ENCODE measurements around the gene FBXO47. TPM values are rescaled to one million over a fixed set of nuclear protein-coding genes. Genes with fewer than 3 reads are reported as not detected.

The FBXO47 gene
- total RNA-seq, 4 donors from 2014 or later = not detected

DNA sequence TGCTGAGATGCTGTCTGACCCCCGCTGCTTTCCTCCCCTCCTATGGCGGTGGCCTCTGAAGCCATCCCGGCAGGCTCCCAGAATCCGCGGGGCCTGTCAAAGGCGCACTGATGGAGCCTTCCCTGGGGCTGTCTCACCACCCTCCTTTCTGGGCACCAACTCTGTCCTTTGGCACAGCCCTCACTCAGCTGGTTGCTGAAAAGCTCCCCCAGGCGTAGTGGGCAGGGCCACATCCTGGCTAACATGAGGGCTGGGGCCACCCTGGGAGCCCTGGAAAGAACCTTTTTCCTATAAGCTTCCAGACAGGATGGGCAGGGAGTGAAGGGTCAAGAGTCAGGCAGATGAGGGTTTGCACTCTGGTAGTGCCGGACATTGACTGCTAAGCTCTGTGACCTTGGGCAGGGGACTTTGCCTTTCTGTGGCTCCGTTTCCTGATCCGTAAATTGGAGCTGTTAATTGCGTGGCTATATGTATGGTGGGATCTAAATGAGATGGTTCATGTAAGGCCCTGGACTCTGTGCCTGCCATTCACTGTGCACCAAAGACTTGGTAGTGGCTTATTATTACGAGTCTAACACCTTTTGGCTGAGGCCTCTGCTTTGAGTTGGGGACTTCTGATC is 69.4 kb downstream of the FBXO47 start:
- 48% methylated on average over 12 of the region's 12 CpGs for WGBS
- Histone ChIP-seq H3K27me3 (no peaks in the 10 kb centered on the region), H3K36me3 (peaks cover 38% of the 10 kb centered on the region), H3K4me3 (no peak overlapping the region), H3K27ac (peak overlapping the region; percentile 30), H3K4me1 (peaks cover 79% of the 10 kb centered on the region), H3K9me3 (no peaks in the 10 kb centered on the region)
- TF ChIP-seq POLR2A (IDR thresholded peaks at IDR 0.05) (no peak), POLR2AphosphoS5 (IDR thresholded peaks at IDR 0.05) (no peak), EP300 (IDR thresholded peaks at IDR 0.05) (no peak)
- TF ChIP-seq, protein P1, sequence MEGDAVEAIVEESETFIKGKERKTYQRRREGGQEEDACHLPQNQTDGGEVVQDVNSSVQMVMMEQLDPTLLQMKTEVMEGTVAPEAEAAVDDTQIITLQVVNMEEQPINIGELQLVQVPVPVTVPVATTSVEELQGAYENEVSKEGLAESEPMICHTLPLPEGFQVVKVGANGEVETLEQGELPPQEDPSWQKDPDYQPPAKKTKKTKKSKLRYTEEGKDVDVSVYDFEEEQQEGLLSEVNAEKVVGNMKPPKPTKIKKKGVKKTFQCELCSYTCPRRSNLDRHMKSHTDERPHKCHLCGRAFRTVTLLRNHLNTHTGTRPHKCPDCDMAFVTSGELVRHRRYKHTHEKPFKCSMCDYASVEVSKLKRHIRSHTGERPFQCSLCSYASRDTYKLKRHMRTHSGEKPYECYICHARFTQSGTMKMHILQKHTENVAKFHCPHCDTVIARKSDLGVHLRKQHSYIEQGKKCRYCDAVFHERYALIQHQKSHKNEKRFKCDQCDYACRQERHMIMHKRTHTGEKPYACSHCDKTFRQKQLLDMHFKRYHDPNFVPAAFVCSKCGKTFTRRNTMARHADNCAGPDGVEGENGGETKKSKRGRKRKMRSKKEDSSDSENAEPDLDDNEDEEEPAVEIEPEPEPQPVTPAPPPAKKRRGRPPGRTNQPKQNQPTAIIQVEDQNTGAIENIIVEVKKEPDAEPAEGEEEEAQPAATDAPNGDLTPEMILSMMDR (IDR thresholded peaks at IDR 0.05) = no peak
- no peak for DNase-seq (ENCODE audit: low spot score in 2 of 2)

DNA sequence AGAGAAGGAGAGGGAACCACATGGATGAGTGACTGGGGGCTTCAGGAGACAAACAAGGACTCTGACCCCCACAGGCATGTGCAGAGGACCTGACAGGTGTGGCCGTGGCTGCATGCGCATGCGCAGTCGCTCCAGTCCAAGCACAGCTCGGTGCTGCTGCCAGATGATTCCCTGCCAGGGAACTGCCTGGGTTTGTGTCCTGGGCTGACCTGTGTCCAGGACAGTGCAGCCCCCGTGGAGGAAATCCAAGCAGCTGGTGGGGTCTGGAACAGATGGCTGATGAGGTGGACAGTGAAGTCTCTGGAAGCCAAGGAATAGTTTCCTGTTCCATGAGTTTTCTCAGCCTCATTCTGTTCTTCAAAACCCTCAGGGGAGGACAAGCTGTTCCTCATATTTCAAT is 70.0 kb downstream of the FBXO47 start:
- no peaks in the 10 kb centered on the region for H3K27me3 ChIP-seq
- H3K9me3 ChIP-seq = no peaks in the 10 kb centered on the region
- peaks cover 82% of the 10 kb centered on the region for H3K4me1 ChIP-seq
- peaks cover 44% of the 10 kb centered on the region for H3K36me3 ChIP-seq
- no peak for DNase-seq (ENCODE audit: low spot score in 2 of 2)
- 20% methylated on average over 5 of the region's 6 CpGs for WGBS
- TF ChIP-seq EP300 (IDR thresholded peaks at IDR 0.05) (no peak), POLR2A (IDR thresholded peaks at IDR 0.05) (no peak), POLR2AphosphoS5 (IDR thresholded peaks at IDR 0.05) (no peak)
- TF ChIP-seq, protein P1 (IDR thresholded peaks at IDR 0.05) = no peak
- H3K4me3 ChIP-seq = no peak overlapping the region
- H3K27ac ChIP-seq = peak overlapping the region; percentile 30

DNA sequence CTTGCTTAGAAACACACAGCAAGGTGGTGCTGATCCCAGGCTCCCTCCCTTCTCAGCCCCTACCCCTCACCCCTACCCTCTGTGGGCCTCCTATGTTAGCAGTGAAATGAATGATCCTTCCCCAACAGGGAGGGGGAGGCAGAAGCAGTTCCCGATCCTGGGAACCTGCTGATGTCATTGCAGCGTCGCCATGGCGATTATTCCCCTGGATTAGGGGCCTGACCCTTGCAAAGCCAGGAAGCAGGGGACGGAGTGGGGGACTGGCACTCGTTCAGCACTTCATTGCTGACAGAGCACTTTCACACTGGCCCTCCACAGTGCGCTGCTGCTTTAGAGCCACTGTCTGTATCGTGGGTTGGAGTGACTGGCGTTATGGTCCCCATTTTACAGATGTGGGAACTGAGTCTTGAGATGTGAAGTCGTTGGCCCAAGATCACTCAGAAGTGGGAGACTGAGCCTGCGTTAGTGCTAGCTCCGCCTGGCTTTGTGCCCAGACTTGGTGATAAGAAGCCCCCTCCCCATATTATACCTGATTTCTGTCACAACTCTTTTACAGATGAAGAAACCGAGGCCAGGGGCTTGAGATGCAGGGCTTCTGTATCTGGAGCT is 70.8 kb downstream of the FBXO47 start:
- Histone ChIP-seq H3K27ac (peak overlapping the region; percentile 30), H3K36me3 (peaks cover 52% of the 10 kb centered on the region), H3K4me1 (peaks cover 75% of the 10 kb centered on the region), H3K27me3 (no peaks in the 10 kb centered on the region), H3K9me3 (no peaks in the 10 kb centered on the region), H3K4me3 (no peak overlapping the region)
- TF ChIP-seq POLR2AphosphoS5 (IDR thresholded peaks at IDR 0.05) (no peak), EP300 (IDR thresholded peaks at IDR 0.05) (no peak), POLR2A (IDR thresholded peaks at IDR 0.05) (no peak)
- TF ChIP-seq, protein P1 (IDR thresholded peaks at IDR 0.05) = no peak
- no peak for DNase-seq (ENCODE audit: low spot score in 2 of 2)
- 50% methylated on average over 11 of the region's 13 CpGs for WGBS

DNA sequence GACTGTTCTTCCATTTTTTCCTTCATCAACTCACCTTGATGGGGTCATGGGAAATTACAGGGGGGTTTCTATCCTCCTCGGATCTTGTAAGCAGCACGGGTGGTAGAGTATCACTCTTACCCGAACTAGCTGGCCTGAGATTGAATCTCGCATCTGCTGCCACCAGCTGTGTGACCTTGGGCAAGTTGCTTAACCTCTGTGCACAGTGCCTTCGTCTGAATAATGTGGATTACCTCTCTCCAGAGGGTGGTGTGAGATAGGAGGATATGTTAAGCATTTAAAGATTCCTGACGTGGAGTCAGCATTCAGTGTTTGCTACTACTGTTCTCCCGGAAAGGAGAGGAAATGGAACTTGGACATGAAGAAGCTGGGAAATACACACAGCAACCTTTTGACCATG is 72.9 kb downstream of the FBXO47 start:
- no peak for TF ChIP-seq POLR2A (IDR thresholded peaks at IDR 0.05)
- no peak for TF ChIP-seq EP300 (IDR thresholded peaks at IDR 0.05)
- TF ChIP-seq, protein P1 (IDR thresholded peaks at IDR 0.05) = no peak
- TF ChIP-seq POLR2AphosphoS5 (IDR thresholded peaks at IDR 0.05) = no peak
- Histone ChIP-seq H3K27ac (peak overlapping the region; percentile 15), H3K4me3 (no peak overlapping the region), H3K9me3 (no peaks in the 10 kb centered on the region), H3K36me3 (peaks cover 67% of the 10 kb centered on the region), H3K27me3 (no peaks in the 10 kb centered on the region), H3K4me1 (peaks cover 57% of the 10 kb centered on the region)
- WGBS = 60% methylated on average over 7 of the region's 7 CpGs
- DNase-seq (ENCODE audit: low spot score in 2 of 2) = no peak

DNA sequence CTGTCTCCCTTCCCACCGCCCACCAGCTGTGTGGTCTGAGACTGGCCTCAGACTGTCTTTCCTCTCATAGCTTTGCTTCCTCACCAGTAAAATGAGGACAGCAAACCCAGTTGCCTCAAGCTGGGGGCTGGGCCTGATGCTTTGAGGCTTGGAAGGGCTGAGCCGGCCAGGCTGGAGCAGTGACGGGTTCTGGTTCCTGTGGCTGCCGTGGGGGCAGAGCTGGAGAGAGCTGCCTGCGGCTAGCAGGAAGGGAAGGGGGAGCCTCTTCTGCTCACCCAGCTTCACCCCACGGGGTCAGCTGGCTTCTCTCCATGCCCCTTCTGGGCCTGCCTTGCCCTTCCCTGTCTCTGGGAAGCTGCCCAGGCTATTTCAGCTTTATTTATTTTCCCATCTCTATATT is 73.6 kb downstream of the FBXO47 start:
- H3K4me1 ChIP-seq = peaks cover 51% of the 10 kb centered on the region
- TF ChIP-seq POLR2A (IDR thresholded peaks at IDR 0.05) = no peak
- TF ChIP-seq, protein P1 (IDR thresholded peaks at IDR 0.05) = no peak
- no peak for TF ChIP-seq POLR2AphosphoS5 (IDR thresholded peaks at IDR 0.05)
- no peak for TF ChIP-seq EP300 (IDR thresholded peaks at IDR 0.05)
- H3K36me3 ChIP-seq = peaks cover 65% of the 10 kb centered on the region
- H3K9me3 ChIP-seq = no peaks in the 10 kb centered on the region
- WGBS = 50% methylated on average over 6 of the region's 6 CpGs
- no peak for DNase-seq (ENCODE audit: low spot score in 2 of 2)
- H3K27me3 ChIP-seq = no peaks in the 10 kb centered on the region
- H3K4me3 ChIP-seq = no peak overlapping the region
- H3K27ac ChIP-seq = peak overlapping the region; percentile 15
